GM20000 (cell line): ENCODE data around the gene DMD.

Experiments
- DNase-seq: peaks from one replicate; pipeline ENCODE4 v3.0.0; 2012; ENCODE audit warnings: low spot score
- CTCF ChIP-seq: IDR thresholded peaks from 2 replicates; pipeline ENCODE4 v1.5.1; 2012; ENCODE audit warnings: mild to moderate bottlenecking, control low read depth; ENCODE audit errors: extremely low read depth, missing control alignments

DMD gene

GRCh38 chrX:32139476-32139875 is 1071.9 kb downstream of the DMD start:
- DNase-seq = no peak
- TF ChIP-seq CTCF = no peak

- TF ChIP-seq CTCF = no peak
- no peak for DNase-seq
These were observed 1073.8 kb downstream of the DMD start for GRCh38 chrX:32137525-32137924.

GRCh38 chrX:32126997-32127396 is 1084.4 kb downstream of the DMD start:
- no peak for DNase-seq

GRCh38 chrX:32118832-32119231 is 1092.5 kb downstream of the DMD start:
- DNase-seq = no peak
- no peak for TF ChIP-seq CTCF

More at GRCh38 chrX:32126997-32127396, 1084.4 kb downstream of the DMD start:
- no peak for TF ChIP-seq CTCF

- TF ChIP-seq CTCF = no peak
These were observed 1095.3 kb downstream of the DMD start for GRCh38 chrX:32116047-32116446.

GRCh38 chrX:32087663-32088062 is 1123.7 kb downstream of the DMD start:
- DNase-seq = no peak
- no peak for TF ChIP-seq CTCF

More at GRCh38 chrX:32116047-32116446, 1095.3 kb downstream of the DMD start:
- no peak for DNase-seq

GRCh38 chrX:32084757-32085156 is 1126.6 kb downstream of the DMD start:
- DNase-seq = no peak
- no peak for TF ChIP-seq CTCF

GRCh38 chrX:32048285-32048684 is 1163.1 kb downstream of the DMD start:
- no peak for TF ChIP-seq CTCF
- DNase-seq = no peak
